DLD1 (cell line): Measurements from ENCODE around the gene PEAK1.

Experiments used
- in situ Hi-C: cut with HindIII; loops from 2 replicates; pipeline ENCODE4 v1.10.0; 2017; ENCODE audit warnings: low sequenced_read_pairs

The PEAK1 gene, protein sequence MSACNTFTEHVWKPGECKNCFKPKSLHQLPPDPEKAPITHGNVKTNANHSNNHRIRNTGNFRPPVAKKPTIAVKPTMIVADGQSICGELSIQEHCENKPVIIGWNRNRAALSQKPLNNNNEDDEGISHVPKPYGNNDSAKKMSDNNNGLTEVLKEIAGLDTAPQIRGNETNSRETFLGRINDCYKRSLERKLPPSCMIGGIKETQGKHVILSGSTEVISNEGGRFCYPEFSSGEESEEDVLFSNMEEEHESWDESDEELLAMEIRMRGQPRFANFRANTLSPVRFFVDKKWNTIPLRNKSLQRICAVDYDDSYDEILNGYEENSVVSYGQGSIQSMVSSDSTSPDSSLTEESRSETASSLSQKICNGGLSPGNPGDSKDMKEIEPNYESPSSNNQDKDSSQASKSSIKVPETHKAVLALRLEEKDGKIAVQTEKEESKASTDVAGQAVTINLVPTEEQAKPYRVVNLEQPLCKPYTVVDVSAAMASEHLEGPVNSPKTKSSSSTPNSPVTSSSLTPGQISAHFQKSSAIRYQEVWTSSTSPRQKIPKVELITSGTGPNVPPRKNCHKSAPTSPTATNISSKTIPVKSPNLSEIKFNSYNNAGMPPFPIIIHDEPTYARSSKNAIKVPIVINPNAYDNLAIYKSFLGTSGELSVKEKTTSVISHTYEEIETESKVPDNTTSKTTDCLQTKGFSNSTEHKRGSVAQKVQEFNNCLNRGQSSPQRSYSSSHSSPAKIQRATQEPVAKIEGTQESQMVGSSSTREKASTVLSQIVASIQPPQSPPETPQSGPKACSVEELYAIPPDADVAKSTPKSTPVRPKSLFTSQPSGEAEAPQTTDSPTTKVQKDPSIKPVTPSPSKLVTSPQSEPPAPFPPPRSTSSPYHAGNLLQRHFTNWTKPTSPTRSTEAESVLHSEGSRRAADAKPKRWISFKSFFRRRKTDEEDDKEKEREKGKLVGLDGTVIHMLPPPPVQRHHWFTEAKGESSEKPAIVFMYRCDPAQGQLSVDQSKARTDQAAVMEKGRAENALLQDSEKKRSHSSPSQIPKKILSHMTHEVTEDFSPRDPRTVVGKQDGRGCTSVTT (N-terminal part only)

DNA sequence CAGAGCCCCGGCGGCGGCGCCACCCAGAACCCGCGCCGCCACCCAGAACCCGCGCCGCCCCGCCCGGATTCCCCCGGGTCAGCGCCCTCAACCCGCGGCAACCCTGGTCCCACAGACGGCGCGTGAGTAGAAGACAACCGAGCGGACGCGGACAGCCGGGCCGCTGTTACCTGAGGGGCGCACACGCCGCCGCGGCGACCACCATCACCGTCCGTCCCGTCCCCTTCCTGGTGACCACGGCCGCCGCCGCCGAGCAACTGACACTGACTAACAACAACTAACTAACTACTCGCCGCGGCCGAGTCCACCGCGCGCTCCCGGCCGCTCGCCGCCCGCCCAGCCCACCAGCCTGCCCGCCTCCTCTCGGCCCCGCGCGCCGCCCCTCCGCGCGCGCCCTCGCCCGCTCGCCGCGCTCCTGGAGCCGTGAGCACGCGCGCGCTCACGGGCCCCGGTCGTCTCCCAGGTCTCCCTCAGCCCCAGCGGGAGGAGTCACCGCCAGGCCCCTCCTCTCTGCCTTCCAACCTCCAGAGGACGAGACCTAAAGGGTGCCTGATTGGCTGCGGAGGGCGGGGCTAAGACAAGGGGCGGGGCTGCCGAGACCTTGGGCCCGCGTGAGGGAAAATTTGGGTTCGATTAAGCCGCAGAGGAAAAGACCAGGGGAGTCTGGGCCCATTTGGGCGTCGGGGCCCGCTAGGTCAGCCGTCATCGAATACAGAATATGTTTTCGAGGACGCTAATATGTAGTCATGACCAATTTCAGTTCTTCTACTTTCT is at the start of gene PEAK1:
Gene PEAK1 (minus strand): TSS at position 269 of the 774 bp plus-strand sequence. CDS start 238,178 bp downstream, outside the sequence.
- in situ Hi-C loops, result loop anchor here (10.0 kb wide), 1 partner anchor 105 kb away; no protein-coding TSS in a partner anchor

DNA sequence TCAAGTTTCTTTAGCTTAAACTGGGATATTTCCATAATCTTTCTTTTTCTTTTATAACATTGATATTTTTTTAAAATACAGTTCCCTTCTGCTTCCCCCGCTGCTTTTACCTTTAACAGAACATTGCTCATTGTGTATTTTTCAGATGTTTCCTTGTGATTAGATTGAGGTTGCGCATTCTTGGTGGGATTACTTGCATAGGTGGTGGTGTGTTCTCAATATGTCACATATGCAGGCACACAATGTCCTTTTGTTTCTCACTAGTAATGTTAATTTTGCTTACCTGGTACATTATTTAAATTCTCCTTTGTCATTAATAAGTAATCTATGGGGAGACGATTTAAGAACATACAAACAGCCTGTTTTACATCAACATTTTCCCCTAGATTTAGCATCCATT is 49.0 kb upstream of the PEAK1 start:
- in situ Hi-C loops, result no loop called here

DNA sequence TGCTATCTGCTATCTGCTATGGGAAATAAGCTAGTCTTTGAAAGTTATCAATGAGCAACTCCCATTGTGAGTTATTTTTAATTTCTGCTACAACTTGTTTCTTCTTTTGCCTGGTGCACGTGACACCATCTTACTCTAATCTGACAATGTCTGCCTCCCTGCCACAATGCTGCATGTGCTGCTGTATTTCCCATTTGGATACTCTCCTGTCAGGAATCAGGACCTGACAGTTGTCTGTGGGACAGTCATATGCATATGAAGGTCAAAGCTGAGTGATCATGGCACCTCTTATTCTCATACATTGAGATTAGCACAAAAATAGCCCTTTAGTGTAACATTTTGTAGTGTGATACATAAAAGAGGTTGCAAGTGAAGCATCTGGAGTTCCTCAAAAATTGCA is 46.6 kb upstream of the PEAK1 start:
- in situ Hi-C loops, result no loop called here

DNA sequence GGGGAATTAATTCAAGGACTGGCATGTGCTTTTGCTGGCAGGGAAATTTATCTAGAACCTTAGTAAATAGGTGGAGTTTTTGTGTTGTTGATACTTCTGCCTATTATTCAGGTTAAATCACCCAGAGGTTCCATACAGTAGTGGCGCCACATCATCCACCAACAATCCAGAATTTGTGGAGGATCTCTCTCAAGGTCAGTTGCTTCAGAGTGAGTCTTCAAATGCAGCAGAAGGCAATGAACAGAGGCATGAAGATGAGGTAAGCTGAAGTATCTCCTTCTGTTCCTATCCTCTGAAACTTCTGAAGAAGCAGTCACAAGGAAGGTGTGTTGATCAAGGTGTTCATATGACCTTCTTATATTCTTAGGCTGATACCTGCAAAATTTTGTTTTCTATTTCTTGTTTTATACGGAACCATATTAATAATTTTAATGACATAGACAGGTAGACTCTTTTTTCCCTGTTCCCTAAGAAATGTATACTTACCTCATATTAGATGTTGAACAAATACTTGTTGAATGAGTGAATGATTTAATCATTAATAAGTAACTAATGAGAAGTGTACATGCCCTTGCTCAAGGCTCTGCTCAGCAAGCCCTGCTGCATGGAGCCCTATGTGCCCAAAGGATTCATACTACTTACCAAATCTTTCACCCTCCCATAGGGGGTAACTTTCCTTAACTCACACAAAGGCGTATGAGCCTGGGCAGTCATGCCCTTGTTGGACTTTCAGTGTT is 44.4 kb upstream of the PEAK1 start:
- in situ Hi-C loops, result no loop called here

DNA sequence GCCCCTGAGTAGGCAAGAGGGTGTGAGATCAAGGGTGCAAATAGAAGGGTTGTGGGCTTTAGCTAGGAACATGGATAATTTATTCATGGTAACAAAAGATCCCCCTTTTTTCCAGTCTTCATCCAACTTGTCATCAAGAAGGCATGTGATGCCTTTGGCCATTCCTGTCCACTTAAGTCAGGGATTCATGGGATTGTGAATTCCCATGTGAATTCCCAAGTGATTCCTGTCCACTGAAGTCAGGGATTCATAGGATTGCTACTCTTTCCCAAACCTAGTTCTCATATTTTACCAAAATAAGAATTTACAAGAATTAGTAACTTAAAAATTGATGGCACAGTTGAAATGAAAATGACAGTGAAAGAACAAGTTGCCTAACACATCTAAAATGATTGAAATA is 41.6 kb upstream of the PEAK1 start:
- in situ Hi-C loops, result no loop called here

DNA sequence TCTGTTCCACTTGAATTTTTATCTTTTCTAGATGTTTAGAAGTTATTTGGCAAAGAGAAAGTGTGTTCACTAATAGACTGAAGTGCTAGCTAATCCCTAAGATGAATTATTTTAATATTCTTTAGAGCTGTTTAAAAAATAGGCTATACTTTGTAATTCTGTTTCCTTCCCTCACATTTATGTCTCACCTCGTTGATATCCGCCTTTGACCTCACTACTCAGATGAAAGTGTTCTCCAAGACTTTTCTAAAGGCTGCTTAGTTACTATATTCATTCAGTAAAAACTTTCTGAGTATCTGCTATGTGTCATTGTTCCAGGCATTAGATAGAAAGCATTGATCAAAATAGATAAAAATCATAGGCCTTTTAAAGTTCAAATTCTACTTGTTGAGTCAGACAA is 39.1 kb upstream of the PEAK1 start:
- in situ Hi-C loops, result no loop called here

DNA sequence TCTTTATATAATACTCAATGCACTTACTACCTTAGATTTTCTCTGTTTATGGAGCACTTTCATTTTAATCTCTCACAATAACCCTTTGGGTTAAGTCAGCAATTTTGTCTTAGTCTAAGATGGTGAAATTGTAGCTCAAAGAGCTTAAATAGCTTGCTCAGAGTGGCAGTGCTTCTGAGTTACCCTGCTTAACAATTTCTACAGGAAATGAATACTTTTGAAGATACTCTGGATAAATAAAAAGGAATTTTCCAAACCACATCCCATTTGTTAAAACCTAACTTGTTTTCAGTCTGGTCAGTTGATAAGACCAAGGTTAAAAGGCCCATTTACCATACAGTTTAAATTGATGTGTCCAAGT is 38.0 kb upstream of the PEAK1 start:
- in situ Hi-C loops, result no loop called here

DNA sequence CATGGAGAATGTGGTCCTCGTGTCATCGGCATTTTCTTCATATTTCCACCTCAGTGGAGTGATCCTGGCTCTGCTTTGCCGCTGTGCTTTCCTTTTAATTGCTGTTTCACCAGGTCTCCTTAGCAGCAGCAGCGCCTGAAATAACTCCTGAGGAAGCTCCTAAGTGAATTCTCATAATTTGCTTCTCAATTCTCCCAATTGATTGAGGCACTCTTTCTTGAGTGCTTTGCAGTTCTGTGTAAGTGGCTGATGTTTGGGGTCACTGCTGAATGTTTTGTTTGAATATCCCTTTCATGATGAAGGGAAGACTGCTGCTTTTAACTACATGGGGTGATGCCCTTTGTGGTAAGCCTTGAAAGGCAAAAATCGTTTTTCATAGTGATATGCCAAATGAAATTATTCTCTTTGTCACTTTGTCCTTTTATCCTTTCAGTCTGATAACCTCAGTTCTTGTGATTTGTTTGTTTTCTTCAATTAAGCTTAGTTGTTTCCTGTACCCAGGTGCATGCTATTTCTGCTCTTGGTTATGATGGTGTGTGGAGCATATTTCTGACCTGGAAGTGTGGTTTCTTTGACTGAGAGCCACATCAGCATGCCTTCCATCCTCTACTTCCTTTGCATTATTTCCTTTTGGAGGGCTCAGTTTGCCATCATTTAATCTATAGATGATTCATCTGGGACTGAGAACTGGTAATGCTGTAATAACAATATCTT is 37.4 kb upstream of the PEAK1 start:
- in situ Hi-C loops, result no loop called here

DNA sequence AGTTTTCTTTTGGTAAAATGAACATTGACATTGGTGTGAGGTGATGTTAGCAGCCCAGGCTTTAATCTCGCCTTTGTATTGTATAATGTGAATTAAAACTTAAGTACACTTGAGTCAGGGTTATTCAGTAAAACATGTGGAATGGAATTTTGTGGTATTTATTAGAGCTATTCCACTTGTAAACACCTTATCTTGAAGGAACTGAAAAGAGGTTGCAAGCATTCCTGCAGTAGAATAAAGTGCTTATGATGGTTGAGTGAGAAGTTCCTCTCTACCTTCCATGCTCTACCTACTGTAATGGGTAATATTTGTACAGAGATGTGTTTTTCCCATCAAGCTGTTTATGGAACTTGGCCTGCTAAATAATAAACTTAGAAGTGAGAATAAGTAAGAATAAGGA is 36.8 kb upstream of the PEAK1 start:
- in situ Hi-C loops, result no loop called here

DNA sequence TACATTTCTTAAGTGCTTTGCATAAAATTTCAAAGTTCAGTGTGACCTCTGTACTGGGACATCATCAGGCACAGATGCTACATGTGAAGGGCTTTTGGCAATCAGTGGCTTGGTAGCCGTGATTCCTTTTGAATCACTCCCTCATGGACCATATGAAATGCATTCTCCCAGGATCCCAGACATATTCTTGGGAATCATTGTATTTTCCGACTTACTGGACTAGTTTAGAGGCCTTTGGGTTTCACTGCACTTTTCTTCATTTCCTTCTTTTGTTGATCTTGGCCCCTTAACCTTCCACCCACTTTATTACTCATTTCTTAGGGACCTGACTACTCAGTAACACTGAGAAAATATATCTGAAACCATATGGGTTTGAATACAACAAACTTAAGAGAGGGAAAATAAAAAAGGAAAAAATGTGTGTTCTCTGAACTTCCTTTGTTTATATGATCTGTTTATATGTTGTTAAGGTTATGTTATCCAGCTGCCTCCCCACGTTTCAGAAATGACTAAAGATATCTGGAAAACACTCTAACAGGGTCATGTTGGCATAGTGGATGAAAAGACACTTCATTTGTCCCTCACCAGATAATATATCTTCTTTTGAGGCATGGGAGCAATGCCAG is 35.9 kb upstream of the PEAK1 start:
- in situ Hi-C loops, result no loop called here

DNA sequence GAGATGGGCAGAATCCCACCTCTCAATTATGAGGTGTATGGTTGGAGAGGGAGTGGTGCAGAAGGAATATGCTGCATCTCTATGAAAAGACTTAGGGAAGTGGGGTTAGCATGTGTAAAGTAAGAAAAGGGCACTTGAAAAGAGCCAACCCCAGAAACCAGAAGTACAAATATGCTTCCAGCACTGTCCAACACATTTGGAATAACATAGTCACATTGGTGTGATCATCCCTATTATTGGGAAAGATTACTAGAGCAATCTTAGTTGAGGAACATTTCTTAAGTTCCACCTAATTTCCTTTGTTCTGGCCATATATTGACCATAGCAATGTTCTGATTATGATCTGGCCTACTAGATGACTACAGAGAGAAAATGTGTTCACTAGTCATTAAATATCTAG is 35.0 kb upstream of the PEAK1 start:
- in situ Hi-C loops, result no loop called here

DNA sequence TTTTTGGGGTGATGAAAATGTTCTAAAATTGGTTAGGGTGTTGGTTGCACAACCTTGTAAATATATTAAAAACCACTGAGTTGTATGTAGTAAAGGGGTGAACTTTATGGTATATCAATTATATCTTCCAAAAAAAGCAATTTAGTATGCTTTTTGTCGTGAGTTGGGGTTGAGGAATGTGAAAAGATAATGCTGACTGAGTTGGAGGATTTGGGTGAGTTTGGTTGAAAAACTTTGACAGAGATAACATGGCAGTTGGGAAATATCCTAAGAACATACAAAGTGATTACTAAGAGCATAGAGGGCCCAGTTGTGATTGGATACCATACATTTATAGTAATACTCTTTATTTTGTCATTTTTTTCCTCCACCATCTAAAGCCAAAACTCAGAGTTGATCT is 34.4 kb upstream of the PEAK1 start:
- in situ Hi-C loops, result no loop called here

DNA sequence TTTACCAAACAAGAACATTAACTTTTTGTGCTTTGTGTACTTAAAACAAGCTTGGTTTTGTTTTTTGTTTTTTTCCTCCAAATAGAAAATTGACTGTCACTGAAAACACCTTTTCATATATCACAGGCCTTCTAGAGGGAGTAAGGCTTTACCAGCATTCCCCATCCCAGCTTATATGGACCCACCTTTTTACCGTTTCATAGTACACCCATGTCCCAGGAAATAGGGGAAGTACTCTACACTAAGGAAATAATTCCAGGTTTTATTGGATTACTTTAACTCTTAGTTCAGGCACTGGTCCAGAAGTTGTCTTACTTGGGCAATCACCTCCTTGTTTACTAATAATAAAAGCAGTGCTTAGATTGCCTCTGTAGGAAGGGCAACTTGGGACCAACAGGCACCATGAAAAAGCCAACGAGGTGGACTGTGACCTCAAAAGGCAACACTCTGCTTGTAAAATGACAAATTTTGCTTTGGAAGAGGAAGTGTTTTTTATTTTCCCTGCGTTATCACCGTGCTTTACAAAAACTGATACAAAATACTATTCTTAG is 27.0 kb upstream of the PEAK1 start:
- in situ Hi-C loops, result no loop called here

DNA sequence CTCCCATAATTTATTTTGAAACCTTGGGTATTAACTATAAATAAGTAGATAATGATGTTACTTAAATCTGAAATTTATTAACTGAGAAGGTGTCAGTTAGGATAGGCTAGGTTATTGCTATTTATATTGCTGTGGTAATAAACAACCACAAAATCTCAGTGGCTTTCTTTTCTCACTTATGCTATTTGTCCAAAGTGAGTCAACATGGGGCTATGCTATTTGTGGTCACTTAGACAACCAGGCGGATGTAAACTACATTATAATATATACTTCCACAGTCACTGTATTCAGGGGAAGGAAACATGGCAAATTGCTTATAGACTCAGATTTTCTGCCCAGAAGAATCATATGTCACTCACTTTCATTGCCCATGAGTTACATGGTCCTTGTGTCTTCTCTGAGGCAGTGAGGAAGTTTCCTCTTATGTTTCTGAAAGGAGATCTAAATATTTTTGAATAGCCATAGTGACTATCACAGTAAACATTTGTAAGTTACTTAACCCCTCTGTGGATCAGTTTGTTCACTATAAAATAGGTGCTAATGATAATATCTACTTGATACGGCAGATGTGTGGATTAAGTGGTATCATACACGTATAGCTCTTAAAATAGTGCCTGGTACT is 20.6 kb upstream of the PEAK1 start:
- in situ Hi-C loops, result no loop called here

DNA sequence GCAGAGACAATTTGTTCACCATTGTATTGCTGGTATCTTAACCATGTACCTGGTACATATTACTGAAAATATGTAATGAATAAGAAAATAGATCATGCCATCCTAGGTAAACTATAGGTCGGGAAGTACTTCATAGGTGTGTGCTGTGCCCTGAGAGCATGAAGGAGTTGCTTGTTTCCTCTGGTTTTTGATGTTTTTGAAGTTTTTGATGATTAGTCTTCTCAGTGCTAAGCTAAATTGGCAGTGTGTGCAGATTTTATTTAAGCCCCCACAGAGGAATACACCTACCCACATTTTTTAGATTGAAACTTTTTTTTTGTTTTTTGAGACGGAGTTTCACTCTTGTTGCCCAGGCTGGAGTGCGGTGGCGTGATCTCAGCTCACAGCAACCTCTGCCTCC is 17.4 kb upstream of the PEAK1 start:
- in situ Hi-C loops, result no loop called here

DNA sequence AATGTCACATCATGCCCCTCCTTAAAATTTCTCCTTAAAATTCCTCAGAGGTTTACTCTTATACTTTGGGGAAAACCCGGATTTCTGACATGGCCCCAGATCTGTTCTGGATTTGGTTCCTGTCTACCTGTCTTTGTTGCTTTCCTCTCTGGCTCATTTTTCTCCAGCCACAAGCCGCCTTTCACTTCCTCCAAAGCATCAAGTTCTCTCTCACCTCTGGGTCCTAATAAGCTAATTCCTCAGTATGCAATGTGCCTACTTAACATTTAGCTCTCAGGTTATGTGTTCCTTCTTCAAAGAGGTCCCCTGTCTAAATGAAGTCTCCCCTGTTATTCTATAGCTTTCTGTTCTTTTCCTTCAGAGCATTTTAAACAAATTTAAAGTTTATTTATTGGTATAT is 16.9 kb upstream of the PEAK1 start:
- in situ Hi-C loops, result no loop called here

DNA sequence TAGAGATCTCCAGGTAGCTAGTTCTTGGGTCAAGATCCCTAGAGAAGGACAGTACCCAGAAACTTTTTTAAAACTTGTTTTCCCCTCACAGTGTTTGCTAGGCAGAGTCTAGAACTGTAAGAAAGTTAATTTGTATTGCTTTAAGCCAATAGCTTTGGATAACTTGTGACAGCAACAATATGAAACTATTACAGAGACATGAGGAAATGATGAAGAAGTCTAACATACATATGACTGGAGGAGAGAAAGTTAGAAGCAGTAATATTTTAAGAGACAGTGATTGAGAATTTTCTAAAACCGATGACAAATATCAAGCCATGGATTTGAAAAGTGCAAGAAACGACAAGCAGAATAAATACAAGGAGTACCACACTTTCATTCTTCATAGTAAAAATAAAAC is 10.7 kb upstream of the PEAK1 start:
- in situ Hi-C loops, result no loop called here

DNA sequence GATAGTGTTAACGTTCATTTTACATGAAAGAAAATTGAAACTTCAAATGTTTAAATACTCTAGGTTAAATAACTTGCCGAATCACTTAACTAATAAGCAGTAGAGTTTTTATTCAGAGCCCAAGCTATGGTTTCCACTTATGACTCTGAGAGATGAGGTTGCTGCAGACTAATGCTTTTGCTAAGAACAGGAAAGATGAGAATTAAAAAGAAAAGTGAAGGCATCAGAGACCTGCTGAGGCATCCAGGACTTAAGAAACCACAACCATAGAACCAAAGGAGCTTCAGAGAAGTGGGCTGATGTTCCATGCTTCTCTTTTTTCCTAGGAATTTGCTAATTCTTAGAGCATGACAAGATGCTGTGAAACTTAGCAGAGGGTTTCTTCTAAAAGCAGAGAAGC is 10.3 kb upstream of the PEAK1 start:
- in situ Hi-C loops, result no loop called here
